ENCODE measurements around the gene CDC42EP1.

CDC42EP1 gene

DNA sequence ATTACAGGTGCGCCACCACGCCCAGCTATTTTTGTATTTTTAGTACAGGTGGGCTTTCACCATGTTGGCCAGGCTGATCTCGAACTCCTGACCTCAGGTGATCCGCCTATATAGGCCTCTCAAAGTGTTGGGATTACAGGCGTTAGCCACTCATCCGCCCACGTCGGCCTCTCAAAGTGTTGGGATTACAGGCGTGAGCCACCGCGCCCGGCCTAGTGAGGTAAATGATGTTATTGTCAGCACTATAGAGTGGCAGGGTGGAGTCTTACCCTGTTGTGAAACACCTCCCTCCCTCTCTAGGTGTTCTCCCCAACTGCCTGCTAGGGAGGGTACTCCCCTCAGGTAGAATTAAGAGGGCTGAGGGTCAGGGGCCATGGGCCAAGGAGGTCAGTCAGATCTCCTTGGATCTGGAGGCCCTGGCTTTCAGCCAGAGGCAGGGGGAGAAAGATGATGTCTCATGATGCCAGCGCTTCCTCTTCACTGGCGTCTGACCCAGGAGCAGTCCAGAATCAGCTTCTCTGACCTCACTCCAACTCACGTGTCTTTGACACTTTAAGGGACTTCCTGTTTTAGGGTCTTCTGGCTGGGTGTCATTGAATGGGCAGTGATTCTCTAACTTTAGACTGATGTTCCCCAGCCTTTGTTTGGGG, 50.3 kb downstream of the CDC42EP1 start:
- DNase-seq (ENCODE audit: low spot score): no peak

DNA sequence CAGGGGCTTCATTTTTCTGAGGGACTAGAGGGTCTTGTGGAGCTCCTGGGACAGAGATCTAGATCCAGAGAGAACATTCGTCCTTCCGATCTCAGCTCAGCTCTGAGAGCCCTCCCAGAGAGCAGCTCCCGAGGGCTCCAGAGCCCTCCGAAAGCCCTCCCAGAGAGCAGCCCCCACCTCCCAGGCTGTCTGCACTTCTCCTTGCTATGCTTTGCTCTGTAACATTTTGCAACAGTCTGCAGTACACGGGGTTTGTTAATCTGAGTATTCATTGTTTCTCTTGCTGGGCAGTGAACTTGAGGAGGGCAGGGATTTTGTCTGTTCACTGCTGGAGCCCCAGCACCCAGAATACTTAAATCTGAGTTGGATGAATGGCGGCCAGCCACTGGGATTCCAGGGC, 50.9 kb downstream of the CDC42EP1 start:
- DNase-seq (ENCODE audit: low spot score): no peak

DNA sequence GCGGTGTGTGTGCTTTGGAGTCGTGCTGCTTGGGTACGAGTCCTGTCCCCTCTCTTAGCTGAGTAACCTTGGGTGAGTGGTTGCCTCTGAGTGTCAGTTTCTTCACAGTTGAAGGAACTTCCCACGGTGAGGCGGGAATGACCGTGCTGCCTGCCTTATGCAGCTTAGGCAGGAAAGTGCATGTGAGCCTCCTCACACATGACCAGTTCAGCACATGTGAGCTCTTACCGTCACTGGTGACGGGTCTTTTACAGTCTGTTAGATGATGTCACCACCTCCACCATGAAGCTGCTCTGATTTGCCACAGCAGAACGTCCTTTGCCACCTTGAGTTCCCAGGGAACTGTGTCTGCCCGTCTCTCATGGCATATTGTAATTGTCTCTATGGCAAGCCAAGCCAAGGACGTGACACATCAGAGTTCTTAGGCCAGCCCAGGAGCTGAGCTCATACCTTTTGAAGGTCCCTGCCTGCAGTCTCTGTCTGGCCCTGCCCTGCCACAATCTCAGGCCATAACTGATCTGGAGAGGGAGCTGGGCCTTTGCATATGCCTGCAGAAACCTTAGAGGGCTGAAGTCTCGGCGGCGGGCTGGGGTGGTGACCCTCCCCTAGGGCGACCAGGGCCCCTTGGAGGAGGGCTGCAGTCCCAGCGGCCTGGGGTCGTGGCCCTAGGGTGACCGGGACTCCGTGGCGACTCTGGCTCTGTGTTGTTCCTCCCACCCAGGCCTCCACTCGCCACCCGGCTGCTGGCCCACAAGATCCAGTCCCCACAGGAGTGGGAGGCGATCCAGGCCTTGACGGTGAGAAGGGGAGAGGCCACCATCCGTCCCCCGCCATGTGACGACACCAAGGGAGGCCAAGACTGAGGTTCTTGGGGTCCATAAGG, 56.2 kb downstream of the CDC42EP1 start:
- no peak for DNase-seq (ENCODE audit: low spot score)

DNA sequence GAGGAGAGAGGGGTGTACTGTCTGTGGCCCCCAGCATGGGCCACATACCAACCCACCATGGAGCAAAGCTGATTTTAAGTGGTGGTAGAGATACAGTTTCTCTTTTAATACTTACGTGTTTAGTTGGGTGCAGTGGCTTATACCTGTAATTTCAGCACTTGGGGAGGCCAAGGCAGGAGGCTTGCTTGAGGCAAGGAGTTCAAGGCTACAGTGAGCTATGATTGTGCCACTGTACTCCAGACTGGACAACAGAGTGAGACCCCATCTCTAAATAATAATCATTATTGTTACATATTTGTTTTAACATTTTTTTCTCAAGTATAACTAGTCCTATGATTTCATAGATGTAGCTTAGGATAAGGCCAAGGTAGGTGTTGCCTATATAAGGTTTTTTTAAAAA, 57.2 kb downstream of the CDC42EP1 start:
- DNase-seq (ENCODE audit: low spot score): no peak

DNA sequence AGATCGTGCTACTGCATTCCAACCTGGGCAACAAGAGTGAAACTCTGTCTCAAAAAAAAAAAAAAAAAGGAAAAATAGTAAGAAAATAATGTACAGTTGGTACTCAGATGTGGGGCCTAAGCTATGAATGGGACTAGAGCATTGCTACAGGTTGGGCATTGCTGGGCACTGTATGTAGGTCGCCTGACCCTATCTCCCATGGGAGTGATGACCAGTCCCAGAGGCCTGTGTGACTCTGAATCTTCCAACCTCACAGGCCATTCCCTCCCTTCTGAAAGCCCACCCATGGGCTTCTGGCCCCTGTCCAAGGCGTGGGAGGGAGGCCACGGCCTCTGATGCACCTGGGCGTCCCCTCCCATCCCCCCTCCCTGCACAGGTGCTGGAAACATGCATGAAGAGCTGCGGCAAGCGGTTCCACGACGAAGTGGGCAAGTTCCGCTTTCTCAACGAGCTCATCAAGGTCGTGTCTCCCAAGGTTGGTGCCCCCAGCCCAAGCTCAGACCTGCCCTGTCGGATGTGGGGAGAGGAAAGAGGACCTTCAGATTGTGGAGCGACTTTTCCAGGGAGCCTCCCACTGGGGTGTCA, 57.9 kb downstream of the CDC42EP1 start:
- DNase-seq (ENCODE audit: low spot score): no peak

DNA sequence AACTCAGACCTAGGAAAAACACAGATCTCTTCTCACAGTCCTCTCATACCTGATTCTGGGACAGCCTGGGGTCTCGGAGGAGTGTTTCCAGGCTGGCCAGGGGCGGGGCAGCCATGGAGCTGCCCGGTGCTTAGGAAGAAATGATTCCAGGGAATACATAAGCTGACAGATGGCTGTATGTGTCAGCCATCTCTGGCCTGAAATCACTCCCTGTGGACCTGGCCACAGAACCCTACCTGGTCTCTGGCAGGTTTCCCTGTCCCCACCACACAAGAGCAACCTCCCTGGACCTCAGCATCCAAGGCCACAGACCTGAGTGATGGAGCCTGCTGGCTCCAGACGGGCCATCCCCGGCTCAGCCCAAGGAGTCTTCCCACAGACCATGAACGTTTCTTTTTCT, 58.4 kb downstream of the CDC42EP1 start:
- no peak for DNase-seq (ENCODE audit: low spot score)
